GM21390 (cell line): ENCODE results near the gene MRPL23.

ENCODE experiments used
- ATAC-seq: cut with Tn5 transposase; IDR thresholded peaks from one replicate; pipeline ENCODE4 v1.9.1; 2021; ENCODE audit not compliant: unreplicated experiment

The MRPL23 gene

DNA sequence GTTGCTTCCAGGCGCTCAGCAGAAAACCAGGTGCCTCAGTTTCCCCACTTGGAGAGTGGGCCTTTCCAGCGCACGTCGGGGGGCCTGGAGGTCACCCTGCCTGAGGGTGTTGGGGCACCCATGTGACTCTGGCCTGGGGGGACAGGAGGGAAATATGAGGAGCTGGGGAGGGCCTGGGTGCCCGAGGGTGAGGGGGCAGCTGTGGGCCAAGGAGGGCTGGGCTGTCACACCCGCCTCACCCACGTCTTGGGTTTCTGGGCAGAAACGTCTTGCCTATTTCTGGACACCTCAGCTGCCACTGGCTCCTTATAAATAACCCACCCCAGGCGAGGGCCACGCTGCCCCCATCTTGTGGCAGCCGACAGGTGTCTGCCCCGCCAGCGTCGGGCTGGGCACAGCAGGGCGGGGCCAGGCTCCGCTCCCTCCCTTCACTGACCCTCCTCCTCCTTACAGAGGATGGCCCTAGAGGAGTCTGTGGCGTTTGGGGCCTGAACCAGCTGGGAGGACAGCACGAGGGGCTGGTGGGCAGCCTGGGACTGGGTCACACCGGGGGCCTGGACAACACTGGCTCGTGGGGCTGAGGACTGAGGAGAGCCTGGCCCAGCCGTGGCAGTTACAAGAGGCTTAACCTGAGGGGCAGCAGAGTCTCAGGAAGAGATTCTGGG, 26.1 kb upstream of the MRPL23 start:
- ATAC-seq = no peak

- no peak for ATAC-seq
These were observed 25.5 kb upstream of the MRPL23 start for GRCh38 chr11:1921574-1922141.

GRCh38 chr11:1922481-1923081, 24.6 kb upstream of the MRPL23 start:
- no peak for ATAC-seq

GRCh38 chr11:1923201-1923956, 23.8 kb upstream of the MRPL23 start:
- ATAC-seq = no peak

GRCh38 chr11:1924181-1924580, 23.0 kb upstream of the MRPL23 start:
- no peak for ATAC-seq

GRCh38 chr11:1924646-1925372, 22.3 kb upstream of the MRPL23 start:
- ATAC-seq = no peak

GRCh38 chr11:1925373-1926155, 21.6 kb upstream of the MRPL23 start:
- no peak for ATAC-seq

DNA sequence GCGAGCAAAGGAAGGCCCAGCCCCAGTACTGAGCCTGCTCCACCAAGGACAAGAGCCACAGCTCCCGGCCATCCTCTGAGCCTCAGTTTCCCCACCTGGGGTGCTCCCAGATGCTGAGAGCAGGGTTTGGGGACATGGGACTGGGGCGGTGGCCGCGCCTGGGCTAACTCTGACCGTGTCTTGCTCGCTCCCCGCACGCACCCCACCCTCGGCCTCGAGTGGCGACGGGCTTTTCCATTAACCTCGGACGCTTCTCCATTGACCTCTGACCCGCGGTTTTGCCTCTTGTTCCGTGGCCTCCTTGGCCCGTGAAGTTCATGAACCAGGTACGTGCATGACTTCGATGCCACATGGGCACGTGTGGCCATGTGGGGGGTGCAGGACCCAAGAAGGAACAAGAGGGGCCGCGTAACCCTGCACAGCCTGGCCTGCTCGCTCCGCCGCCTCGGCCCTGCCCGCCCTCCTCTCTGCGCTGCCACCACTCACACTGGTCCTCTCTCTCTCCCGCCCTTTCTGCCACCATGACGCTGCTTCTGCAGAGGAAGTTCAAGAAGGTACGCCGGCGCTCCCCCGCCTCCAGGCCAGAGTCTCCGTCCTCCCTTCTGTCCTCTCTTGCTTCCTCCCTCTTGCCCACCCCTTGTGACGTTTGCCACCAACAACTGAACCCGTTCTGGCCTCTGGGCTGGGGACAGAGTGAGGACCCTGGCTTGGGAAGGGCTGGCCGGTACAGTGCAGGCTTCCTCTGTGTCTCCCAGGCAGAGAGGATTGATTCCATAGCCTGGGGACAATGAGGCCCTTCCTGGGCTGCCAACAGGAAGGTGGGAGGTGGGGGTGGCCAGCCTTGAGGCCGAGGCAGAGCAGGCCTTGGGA, 20.7 kb upstream of the MRPL23 start:
- ATAC-seq = no peak

DNA sequence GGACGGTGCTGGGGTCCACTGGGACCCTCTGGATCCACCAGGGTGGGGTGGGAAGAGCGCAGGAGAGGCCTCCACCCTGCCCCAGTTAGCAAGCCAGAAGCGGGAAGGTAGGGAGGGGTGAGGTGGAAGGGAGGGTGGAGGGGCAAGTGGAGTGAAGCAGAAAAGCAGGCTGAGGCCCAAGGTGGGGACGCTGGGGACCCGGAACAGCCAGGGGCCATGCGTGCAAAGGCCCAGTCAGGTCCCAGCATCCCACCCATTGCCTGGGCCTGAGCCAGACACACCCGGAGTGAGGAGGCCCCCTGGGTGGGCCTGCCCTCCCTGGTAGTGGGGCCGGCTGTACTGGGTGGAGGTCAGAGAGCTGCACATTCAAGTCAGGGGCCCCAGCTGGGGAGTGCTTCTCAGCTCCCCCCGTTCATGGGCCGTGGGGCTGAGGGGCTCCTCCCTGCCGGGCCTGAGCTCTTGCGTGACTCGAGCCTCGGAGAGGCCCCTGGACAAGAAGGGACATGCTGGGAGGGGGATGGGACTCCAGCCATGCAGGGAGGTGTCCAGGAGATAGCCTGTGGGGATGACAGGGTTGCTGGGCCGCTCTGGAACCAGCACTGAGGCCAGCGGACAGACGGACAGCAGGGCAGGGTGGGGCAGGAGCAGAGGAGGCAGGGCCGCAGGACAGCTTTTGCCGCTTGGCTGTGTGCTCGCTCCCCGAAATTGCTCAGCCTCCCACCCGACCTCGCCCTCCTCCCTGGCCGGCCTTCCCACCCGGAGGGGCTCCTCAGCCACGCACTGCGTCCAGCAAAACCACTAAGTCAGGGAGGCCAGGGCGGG, 19.9 kb upstream of the MRPL23 start:
- no peak for ATAC-seq

DNA sequence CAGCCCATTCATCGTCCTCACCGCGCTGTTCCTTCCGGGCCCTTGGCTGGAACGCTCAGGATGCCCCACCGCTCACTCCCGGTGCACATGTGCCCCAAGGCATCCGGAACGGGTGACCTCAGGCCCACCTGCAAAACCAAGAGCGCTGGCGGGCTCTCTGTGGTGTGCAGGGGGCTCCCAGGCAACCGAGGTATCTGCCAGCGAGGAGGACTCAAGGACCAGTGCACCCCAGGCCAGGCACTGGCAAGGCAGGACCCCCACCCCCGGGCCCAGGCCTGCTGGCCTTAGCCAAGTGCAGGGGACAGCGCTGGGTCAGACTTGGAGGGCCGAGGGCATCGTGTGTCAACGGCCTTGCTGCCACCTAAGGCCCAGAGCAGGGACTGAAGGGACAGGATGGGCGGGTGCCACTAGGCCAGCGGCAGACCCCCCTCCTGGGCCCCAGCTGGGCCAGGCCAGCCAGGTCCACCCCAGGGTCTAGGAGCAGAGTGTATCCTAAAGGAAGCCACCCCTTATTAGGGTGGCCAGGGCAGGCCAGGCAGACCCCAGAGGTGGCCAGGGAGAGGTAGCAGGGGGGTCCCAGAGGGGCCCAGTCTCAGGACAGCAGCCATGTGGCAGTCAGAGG, 19.2 kb upstream of the MRPL23 start:
- ATAC-seq = no peak

DNA sequence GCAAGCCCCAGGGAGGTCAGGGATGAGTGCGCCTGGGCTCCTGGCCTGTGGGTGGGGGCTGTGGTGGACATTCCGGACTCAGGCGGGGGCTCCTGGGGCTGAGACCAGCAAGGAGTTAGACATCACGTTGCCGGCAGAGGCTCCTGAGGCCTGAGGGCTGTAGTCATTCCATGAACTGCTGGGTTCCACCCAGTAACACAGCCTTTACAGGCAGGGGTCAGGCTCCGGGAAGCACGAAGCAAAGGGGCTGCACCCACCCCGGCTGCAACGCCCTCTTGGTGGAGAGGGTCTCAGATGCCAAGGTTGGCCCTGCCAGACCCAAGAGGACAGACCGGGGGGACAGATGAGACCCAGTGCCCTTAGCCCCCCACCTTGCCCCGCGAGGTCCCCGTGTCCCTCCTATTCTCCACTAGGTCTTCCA, 18.7 kb upstream of the MRPL23 start:
- no peak for ATAC-seq

DNA sequence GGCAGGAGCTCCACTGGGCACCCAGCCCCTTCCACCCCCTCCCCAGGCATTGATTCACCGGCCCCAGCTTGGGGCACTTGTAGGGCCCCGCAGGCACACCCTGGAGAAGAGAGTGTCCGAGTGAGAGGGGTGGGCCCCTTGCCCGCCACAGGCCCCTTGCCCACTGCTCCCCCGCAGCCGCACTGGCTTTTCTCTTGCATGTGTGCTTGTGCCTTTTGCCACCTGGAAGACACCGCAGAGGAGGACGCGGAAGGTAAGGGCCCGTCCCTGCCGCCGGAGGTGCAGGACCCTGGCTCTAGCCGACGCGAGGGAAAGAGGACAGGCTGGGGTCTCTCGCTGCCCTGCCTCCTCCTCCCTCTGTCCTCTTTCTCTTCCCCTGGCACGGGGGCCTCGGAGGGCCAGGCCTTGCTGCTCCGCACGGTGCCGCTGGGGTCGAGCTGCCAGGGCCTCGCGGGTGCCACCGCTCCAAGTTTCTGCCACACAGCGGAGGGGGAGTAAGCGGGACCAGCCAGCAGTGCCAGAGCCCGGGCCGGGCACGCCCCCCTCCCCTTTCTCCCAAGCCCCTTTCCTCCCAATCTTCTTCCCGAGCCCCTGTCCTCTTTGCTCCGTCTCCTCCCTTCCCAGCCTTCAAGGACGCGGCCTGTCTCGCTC, 18.1 kb upstream of the MRPL23 start:
- no peak for ATAC-seq

DNA sequence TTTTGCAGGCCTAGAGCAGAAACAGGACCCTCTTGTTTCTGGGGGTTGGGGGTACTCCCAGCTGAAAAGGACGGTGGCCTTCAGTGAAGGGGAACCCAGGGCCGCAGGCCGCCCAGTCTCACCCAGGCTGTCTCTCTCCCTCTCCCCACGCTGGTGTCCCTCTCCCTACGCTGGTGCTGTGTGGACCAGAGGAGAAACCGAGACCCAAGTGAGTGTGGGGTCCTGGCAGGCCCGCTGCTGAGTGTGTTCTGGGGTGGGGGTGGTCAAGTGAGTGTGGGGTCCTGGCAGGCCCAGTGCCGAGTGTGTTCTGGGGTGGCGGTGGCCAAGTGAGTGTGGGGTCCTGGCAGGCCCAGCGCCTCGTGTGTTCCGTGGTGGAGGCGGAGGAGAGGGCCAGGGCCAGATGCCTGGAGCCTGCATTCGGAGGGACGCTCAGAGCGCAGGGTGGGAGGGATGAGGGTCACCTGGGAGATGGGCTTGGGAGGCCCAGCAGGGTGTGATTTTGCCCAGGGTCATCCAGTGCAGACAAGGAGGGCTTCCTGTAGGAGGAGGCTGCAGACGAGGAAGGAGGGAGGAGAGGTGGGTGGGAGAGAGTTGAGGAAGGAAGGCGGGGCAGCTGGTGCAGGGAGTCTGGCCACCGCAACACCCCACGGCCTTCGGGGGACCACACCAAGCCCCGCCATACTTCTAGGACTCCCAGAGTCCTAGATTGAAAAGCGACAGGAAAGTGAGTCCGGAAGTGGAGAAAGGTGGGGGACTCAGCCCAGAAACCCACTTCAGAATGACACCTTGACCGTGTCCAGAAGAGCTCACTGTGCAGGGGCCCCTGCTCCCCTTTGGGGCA, 17.3 kb upstream of the MRPL23 start:
- ATAC-seq = no peak

DNA sequence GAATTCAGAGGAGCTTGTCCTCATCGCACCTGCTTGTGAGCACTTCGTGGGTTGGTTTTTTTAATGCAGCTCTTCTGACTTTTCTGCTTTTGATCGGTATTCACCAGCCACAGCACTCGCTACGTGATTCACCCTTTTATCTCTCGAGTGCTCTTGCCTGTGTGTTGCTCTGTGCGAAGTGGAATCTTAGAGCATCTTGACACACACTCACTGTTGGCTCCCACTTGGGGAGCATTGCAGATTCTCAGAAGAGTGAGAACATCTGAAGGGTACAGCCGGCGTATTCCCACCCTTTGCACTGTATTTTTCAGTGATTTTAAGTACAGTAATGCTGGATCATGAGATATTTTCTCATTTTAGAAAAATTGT, 16.7 kb upstream of the MRPL23 start:
- ATAC-seq = no peak

DNA sequence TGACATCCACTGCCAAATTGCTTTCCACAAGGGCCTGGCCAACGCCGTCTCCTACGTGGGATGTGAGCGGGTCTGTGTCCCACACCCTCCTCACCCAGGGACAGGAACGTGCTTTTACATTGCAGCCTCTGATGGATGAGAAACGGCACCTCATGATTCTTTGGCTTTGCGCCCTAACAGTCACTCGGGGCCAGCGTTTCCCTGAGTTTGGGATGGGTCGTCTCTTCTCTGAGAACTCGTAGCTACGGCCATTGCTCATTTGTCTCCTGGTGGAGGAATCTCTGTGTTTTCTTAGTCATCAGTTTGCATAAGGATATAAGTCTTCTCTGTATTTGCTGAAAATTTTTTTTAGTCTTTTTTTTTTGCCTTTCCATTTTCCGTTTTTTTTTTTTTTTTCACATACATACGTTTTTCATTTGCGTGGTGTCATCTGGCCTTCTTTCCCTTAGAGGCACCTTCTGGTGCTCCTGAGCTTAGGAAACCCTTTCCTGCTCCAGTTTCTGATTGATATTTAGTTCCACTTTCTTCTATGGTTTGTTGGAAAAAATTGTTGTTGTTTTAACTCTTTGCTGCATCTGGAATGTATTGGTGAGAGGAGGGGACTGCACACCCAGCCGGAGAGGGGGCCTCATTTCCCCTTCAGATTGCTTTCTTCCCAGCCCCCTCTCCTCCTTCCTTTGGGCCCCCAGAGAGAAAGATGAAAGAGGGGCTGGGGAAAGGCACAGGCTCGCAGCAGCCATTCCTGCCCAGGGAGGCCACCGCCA, 15.6 kb upstream of the MRPL23 start:
- no peak for ATAC-seq

DNA sequence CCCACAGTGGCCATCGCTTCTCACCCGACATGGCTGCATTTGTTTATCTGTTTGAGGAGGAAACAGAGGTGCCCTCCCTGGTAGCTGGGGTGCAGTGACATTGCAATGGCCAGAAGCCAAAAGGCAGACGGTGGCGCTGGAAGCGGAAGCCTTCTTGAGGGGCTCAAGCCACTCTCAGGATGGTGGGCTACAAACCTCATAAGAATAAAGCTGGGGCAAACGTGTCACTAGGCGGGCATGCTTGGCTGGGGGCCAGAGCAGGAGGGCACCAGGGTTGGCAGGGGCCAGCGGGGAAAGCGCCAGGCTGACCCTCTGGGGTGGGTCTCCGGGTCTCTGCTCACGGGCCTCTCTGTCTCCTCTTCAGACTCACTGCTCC, 15.0 kb upstream of the MRPL23 start:
- no peak for ATAC-seq
